MM.1S (cell line): Measurements from ENCODE around the gene ADTRP.

Experiments used
- DNase-seq: peaks from one replicate; pipeline ENCODE4 v3.0.0-alpha.2; 2015
- H2AFZ ChIP-seq: fragments of 300-600 bp; sonication (generic); 2 replicates; pipeline ENCODE4 v1.6.0; 2016; ENCODE audit warnings: antibody characterized with exemption, low read length
- H3F3A ChIP-seq: fragments of 300-600 bp; sonication (generic); 2 replicates; pipeline ENCODE4 v1.6.1; 2016; ENCODE audit warnings: mild to moderate bottlenecking, antibody characterized with exemption, low read length, moderate library complexity, mixed read lengths; ENCODE audit not compliant: insufficient read depth
- H3K27ac ChIP-seq: fragments of 300-600 bp; sonication (generic); 2 replicates; pipeline ENCODE4 v1.5.1; 2016; ENCODE audit warnings: mild to moderate bottlenecking, low read length
- H3K27me3 ChIP-seq: fragments of 300-600 bp; sonication (generic); replicated peaks from 2 replicates; pipeline ENCODE4 v1.6.0; 2016; ENCODE audit warnings: low read length; ENCODE audit not compliant: insufficient read depth
- H3K36me3 ChIP-seq: fragments of 300-600 bp; sonication (generic); replicated peaks from 2 replicates; pipeline ENCODE4 v1.6.1; 2016; ENCODE audit warnings: mild to moderate bottlenecking, low read length, mixed read lengths; ENCODE audit not compliant: insufficient read depth
- H3K4me1 ChIP-seq: fragments of 300-600 bp; sonication (generic); 2 replicates; pipeline ENCODE4 v1.6.1; 2016; ENCODE audit warnings: low read length, mixed read lengths
- H3K4me2 ChIP-seq: fragments of 300-600 bp; sonication (generic); 2 replicates; pipeline ENCODE4 v1.6.0; 2016; ENCODE audit warnings: low read depth, low read length
- H3K4me3 ChIP-seq: fragments of 300-600 bp; sonication (generic); 2 replicates; pipeline ENCODE4 v1.5.1; 2016; ENCODE audit warnings: low read length, mixed read lengths
- H3K79me2 ChIP-seq: fragments of 300-600 bp; sonication (generic); 2 replicates; pipeline ENCODE4 v1.6.1; 2016; ENCODE audit warnings: mixed run types, low read length, mixed read lengths
- H3K9ac ChIP-seq: fragments of 300-600 bp; sonication (generic); 2 replicates; pipeline ENCODE4 v1.6.1; 2016; ENCODE audit warnings: low read length, mixed read lengths
- H3K9me2 ChIP-seq: fragments of 300-600 bp; sonication (generic); replicated peaks from 2 replicates; pipeline ENCODE4 v1.6.1; 2016; ENCODE audit warnings: mild to moderate bottlenecking, low read length, mixed read lengths; ENCODE audit not compliant: insufficient read depth
- H3K9me3 ChIP-seq: fragments of 300-600 bp; sonication (generic); replicated peaks from 2 replicates; pipeline ENCODE4 v1.6.1; 2016; ENCODE audit warnings: mild to moderate bottlenecking, low read length, mixed read lengths; ENCODE audit not compliant: insufficient read depth
- H4K20me1 ChIP-seq: fragments of 300-600 bp; sonication (generic); 2 replicates; pipeline ENCODE4 v1.6.1; 2016; ENCODE audit warnings: mild to moderate bottlenecking, low read length, moderate library complexity, mixed read lengths; ENCODE audit not compliant: insufficient read depth
- EZH2 ChIP-seq: fragments of 300-600 bp; sonication (generic); optimal IDR thresholded peaks from 2 replicates; pipeline ENCODE3; 2017; ENCODE audit warnings: low read depth, mild to moderate bottlenecking, antibody characterized with exemption, low read length, mixed read lengths
- EZH2phosphoT487 ChIP-seq: fragments of 300-600 bp; sonication (generic); IDR thresholded peaks from 2 replicates; pipeline ENCODE4 v1.6.1; 2018; ENCODE audit warnings: antibody characterized with exemption, low read length
- TF ChIP-seq, protein P1 (sequence below): fragments of 300-600 bp; sonication (generic); IDR thresholded peaks from 2 replicates; pipeline ENCODE4 v1.5.1; 2016; ENCODE audit warnings: antibody characterized with exemption, low read length, mixed read lengths

Gene ADTRP, protein sequence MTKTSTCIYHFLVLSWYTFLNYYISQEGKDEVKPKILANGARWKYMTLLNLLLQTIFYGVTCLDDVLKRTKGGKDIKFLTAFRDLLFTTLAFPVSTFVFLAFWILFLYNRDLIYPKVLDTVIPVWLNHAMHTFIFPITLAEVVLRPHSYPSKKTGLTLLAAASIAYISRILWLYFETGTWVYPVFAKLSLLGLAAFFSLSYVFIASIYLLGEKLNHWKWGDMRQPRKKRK

DNA sequence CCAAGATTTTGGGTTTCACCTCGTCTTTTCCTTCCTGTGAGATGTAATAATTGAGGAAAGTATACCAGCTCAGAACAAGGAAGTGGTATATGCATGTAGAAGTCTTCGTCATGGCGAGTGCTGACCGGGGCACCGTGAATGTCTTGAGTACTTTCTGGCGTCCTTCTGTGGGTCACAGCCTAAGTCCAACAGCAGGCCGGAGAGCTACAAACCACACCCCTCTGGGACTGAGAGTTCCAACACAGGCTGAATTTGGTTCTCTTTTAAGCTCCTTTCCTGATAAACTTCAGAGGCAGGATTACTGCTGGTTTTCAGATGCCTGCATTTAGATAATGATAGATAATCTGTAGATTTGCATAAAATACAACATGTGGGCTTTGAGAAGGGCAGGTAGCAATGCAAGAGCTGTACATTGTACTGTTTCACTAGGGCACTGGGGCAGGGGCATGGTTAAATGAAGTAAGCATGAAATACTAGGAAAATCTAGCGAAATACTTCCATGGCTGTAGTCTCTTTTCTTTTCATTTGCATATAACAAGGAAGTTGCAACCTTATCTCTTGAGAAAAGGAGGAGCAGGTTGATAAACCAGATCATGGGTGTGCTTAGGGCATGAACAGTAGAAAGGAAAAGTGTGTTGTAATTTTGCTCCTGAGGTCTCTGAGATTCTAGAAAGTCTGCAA, at the start of gene ADTRP:
TSS of gene ADTRP (minus strand) at position 156 of the 681 bp plus-strand sequence. CDS start at position 112, 44 bp downstream.
- H3K79me2 ChIP-seq: no peaks in the 10 kb centered on the region
- no peak for DNase-seq
- H3K27ac ChIP-seq: no peak within 1 kb of the TSS
- H3K9me2 ChIP-seq: no peaks in the 10 kb centered on the region
- no peak within 1 kb of the TSS for H3K4me3 ChIP-seq
- no peaks in the 10 kb centered on the region for H4K20me1 ChIP-seq
- H3F3A ChIP-seq: no peaks in the 10 kb centered on the region
- H3K9me3 ChIP-seq: no peaks in the 10 kb centered on the region
- no peaks in the 10 kb centered on the region for H3K27me3 ChIP-seq
- H2AFZ ChIP-seq: no peak within 1 kb of the TSS
- H3K36me3 ChIP-seq: no peaks in the 10 kb centered on the region
- H3K4me1 ChIP-seq: no peaks in the 10 kb centered on the region
- no peak for TF ChIP-seq EZH2phosphoT487
- TF ChIP-seq, protein P1, sequence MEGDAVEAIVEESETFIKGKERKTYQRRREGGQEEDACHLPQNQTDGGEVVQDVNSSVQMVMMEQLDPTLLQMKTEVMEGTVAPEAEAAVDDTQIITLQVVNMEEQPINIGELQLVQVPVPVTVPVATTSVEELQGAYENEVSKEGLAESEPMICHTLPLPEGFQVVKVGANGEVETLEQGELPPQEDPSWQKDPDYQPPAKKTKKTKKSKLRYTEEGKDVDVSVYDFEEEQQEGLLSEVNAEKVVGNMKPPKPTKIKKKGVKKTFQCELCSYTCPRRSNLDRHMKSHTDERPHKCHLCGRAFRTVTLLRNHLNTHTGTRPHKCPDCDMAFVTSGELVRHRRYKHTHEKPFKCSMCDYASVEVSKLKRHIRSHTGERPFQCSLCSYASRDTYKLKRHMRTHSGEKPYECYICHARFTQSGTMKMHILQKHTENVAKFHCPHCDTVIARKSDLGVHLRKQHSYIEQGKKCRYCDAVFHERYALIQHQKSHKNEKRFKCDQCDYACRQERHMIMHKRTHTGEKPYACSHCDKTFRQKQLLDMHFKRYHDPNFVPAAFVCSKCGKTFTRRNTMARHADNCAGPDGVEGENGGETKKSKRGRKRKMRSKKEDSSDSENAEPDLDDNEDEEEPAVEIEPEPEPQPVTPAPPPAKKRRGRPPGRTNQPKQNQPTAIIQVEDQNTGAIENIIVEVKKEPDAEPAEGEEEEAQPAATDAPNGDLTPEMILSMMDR: no peak
- no peak for TF ChIP-seq EZH2
- H3K4me2 ChIP-seq: no peak within 1 kb of the TSS
- no peak within 1 kb of the TSS for H3K9ac ChIP-seq

DNA sequence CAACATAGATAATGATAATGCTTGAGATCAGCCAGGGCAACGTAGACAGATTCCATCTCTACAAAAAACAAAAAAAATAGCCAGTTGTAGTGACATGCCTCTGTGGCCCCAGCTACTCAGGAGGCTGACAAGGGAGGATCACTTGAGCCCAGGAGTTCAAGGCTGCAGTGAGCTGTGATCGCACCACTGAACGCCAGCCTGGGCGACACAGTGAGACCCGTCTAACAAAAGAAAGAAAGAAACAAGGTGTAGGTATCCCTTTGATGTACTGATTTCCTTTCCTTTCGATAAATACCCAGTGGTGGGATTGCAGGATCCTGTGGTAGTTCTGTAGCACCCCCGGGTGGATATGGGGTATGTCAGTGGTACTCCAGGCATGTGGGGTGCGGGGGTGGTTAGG, 48.2 kb upstream of the ADTRP start:
- no peaks in the 10 kb centered on the region for H3K9me3 ChIP-seq
- peaks cover 23% of the 10 kb centered on the region for H3F3A ChIP-seq
- no peak overlapping the region for H3K27ac ChIP-seq
- H4K20me1 ChIP-seq: no peaks in the 10 kb centered on the region
- H3K36me3 ChIP-seq: no peaks in the 10 kb centered on the region
- H3K4me2 ChIP-seq: no peak overlapping the region
- H2AFZ ChIP-seq: no peak overlapping the region
- TF ChIP-seq EZH2 (no peak), EZH2phosphoT487 (no peak)
- TF ChIP-seq, protein P1: no peak
- no peak overlapping the region for H3K4me3 ChIP-seq
- H3K79me2 ChIP-seq: no peaks in the 10 kb centered on the region; the same call in 1 of the 2 replicates
- no peak for DNase-seq
- no peaks in the 10 kb centered on the region for H3K9me2 ChIP-seq
- H3K27me3 ChIP-seq: no peaks in the 10 kb centered on the region
- H3K9ac ChIP-seq: no peak overlapping the region
- peaks cover 39% of the 10 kb centered on the region for H3K4me1 ChIP-seq

DNA sequence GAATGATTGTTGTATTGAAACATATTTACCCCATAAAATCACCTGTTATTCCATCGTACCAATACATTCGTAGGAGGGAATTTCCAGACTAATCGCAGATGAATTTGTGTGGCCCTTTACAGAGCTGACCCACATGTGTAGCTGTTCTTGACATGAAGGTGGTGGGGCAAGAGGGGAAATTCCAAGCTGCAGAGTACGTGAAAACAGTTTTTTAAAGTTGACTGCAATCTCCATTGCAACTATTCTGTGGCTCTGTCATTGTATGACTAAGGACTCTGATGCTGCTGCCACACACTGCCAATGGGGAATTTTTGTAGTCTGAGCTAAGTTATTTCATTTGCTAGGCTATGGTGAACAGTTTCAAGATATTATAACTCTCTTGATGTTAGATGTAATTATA, 46.4 kb upstream of the ADTRP start:
- Histone ChIP-seq H3K9ac (no peak overlapping the region), H3K79me2 (no peaks in the 10 kb centered on the region), H2AFZ (no peak overlapping the region), H3F3A (peaks cover 14% of the 10 kb centered on the region), H3K9me2 (no peaks in the 10 kb centered on the region), H3K27ac (no peak overlapping the region), H3K9me3 (no peaks in the 10 kb centered on the region), H3K4me1 (peaks cover 31% of the 10 kb centered on the region), H3K27me3 (no peaks in the 10 kb centered on the region), H4K20me1 (no peaks in the 10 kb centered on the region), H3K4me3 (no peak overlapping the region), H3K36me3 (no peaks in the 10 kb centered on the region), H3K4me2 (no peak overlapping the region)
- no peak for DNase-seq
- TF ChIP-seq EZH2 (no peak), EZH2phosphoT487 (no peak)
- TF ChIP-seq, protein P1: no peak
